Spinal cord (tissue), 10 donors: ENCODE results near the gene ANXA11. TPM values are rescaled to one million over a fixed set of nuclear protein-coding genes. Genes with fewer than 3 reads are reported as not detected.

Source experiments
- DNase-seq, 6 donors: peaks; one replicate each; pipeline versions ENCODE4 v3.0.0 to v3.0.0-alpha.2; 2013 to 2015; ENCODE audit warnings: low spot score in 6 of 6, low read depth in 4 of 6
- H3K27ac ChIP-seq: one replicate; pipeline ENCODE4 v1.5.1; 2013; ENCODE audit warnings: low read depth, low read length, control low read depth
- H3K27me3 ChIP-seq: one replicate; pipeline ENCODE4 v1.6.1; 2013; ENCODE audit warnings: low read length; ENCODE audit not compliant: control insufficient read depth, insufficient read depth
- H3K36me3 ChIP-seq: one replicate; pipeline ENCODE4 v1.6.1; 2013; ENCODE audit warnings: low read length; ENCODE audit not compliant: control insufficient read depth, insufficient read depth
- H3K4me1 ChIP-seq: one replicate; pipeline ENCODE4 v1.6.1; 2013; ENCODE audit warnings: low read length; ENCODE audit not compliant: control insufficient read depth, insufficient read depth
- H3K4me3 ChIP-seq: one replicate; pipeline ENCODE4 v1.5.1; 2013; ENCODE audit warnings: low read depth, low read length, control low read depth
- H3K9me3 ChIP-seq: one replicate; pipeline ENCODE4 v1.6.1; 2013; ENCODE audit warnings: low read length; ENCODE audit not compliant: control insufficient read depth, insufficient read depth
- WGBS: methylation state at CpG from one replicate; pipeline ENCODE4 v1.1.5; 2013; ENCODE audit warnings: missing lambda C conversion rate; ENCODE audit not compliant: insufficient coverage; 5-methylcytosine and 5-hydroxymethylcytosine counted together
- polyA plus RNA-seq, 2 donors: library from polyadenylated mRNA; unstranded; fragments of 120-200 nt; gene quantifications; one replicate each; pipeline ENCODE4 v1.2.1, GENCODE V29; 2013; ENCODE audit not compliant: insufficient read length in 2 of 2
- total RNA-seq, 2 donors: library from RNA; depleted of rRNA in 1 of 2; stranded (reverse); fragments of 120-200 nt in 1 of 2; fragments of >200 nt in 1 of 2; gene quantifications; one replicate each; pipeline versions ENCODE4 v1.2.3 to v1.2.4, GENCODE V29; 2013 to 2014
- donor health status: healthy.

The ANXA11 gene
- total and polyA plus RNA-seq, 4 donors = 19.0 to 88.8 (median 25.9) TPM

- Histone ChIP-seq H3K27me3 (no peaks in the 10 kb centered on the region), H3K4me1 (peaks cover 1% of the 10 kb centered on the region), H3K27ac (no peak overlapping the region), H3K4me3 (no peak overlapping the region), H3K36me3 (no peaks in the 10 kb centered on the region), H3K9me3 (no peaks in the 10 kb centered on the region)
- no peak for DNase-seq
- WGBS = 84% methylated on average over 6 of the region's 6 CpGs
Observed at GRCh38 chr10:80182986-80183385, 22.4 kb downstream of the ANXA11 start.

- no peak overlapping the region for H3K27ac ChIP-seq
- 79% methylated on average over 11 of the region's 12 CpGs for WGBS
- peaks cover 11% of the 10 kb centered on the region for H3K4me1 ChIP-seq
- H3K9me3 ChIP-seq = no peaks in the 10 kb centered on the region
- no peak overlapping the region for H3K4me3 ChIP-seq
- no peak for DNase-seq
- no peaks in the 10 kb centered on the region for H3K36me3 ChIP-seq
- no peaks in the 10 kb centered on the region for H3K27me3 ChIP-seq
Observed at GRCh38 chr10:80177781-80178636, 27.3 kb downstream of the ANXA11 start.

- no peaks in the 10 kb centered on the region for H3K27me3 ChIP-seq
- 74% methylated on average over 6 of the region's 6 CpGs for WGBS
- peaks cover 17% of the 10 kb centered on the region for H3K4me1 ChIP-seq
- no peaks in the 10 kb centered on the region for H3K9me3 ChIP-seq
- no peak overlapping the region for H3K27ac ChIP-seq
- DNase-seq = no peak
- H3K36me3 ChIP-seq = no peaks in the 10 kb centered on the region
- H3K4me3 ChIP-seq = no peak overlapping the region
Observed at GRCh38 chr10:80176526-80176925, 28.8 kb downstream of the ANXA11 start.

GRCh38 chr10:80174641-80175395, 30.5 kb downstream of the ANXA11 start:
- DNase-seq = no peak
- WGBS = 95% methylated on average over 12 of the region's 15 CpGs
- peaks cover 17% of the 10 kb centered on the region for H3K4me1 ChIP-seq

GRCh38 chr10:80173466-80173865, 31.9 kb downstream of the ANXA11 start:
- H3K4me1 ChIP-seq = peaks cover 17% of the 10 kb centered on the region
- no peak overlapping the region for H3K27ac ChIP-seq
- no peak overlapping the region for H3K4me3 ChIP-seq
- DNase-seq = peak in 2 of 6 donors; percentile 17 to 24
- H3K36me3 ChIP-seq = no peaks in the 10 kb centered on the region
- no peaks in the 10 kb centered on the region for H3K27me3 ChIP-seq
- 74% methylated on average over 3 of the region's 6 CpGs for WGBS
- H3K9me3 ChIP-seq = no peaks in the 10 kb centered on the region

More at GRCh38 chr10:80174641-80175395, 30.5 kb downstream of the ANXA11 start:
- Histone ChIP-seq H3K27me3 (no peaks in the 10 kb centered on the region), H3K27ac (no peak overlapping the region), H3K4me3 (no peak overlapping the region), H3K9me3 (no peaks in the 10 kb centered on the region), H3K36me3 (no peaks in the 10 kb centered on the region)

- 72% methylated on average over 5 of the region's 5 CpGs for WGBS
- H3K27ac ChIP-seq = no peak overlapping the region
- DNase-seq = no peak
Observed at GRCh38 chr10:80172896-80173295, 32.4 kb downstream of the ANXA11 start.

GRCh38 chr10:80171248-80171660, 34.1 kb downstream of the ANXA11 start:
- Histone ChIP-seq H3K27me3 (no peaks in the 10 kb centered on the region), H3K4me1 (peaks cover 21% of the 10 kb centered on the region), H3K27ac (no peak overlapping the region), H3K9me3 (no peaks in the 10 kb centered on the region), H3K4me3 (no peak overlapping the region), H3K36me3 (no peaks in the 10 kb centered on the region)
- DNase-seq = no peak
- 75% methylated on average over 7 of the region's 7 CpGs for WGBS

More at GRCh38 chr10:80172896-80173295, 32.4 kb downstream of the ANXA11 start:
- H3K4me3 ChIP-seq = no peak overlapping the region
- no peaks in the 10 kb centered on the region for H3K9me3 ChIP-seq
- no peaks in the 10 kb centered on the region for H3K27me3 ChIP-seq
- peaks cover 20% of the 10 kb centered on the region for H3K4me1 ChIP-seq
- H3K36me3 ChIP-seq = no peaks in the 10 kb centered on the region

- Histone ChIP-seq H3K4me3 (no peak overlapping the region), H3K27ac (no peak overlapping the region), H3K4me1 (peaks cover 21% of the 10 kb centered on the region), H3K36me3 (no peaks in the 10 kb centered on the region), H3K27me3 (no peaks in the 10 kb centered on the region), H3K9me3 (no peaks in the 10 kb centered on the region)
- no peak for DNase-seq
- WGBS = 89% methylated on average over 7 of the region's 10 CpGs
Observed at GRCh38 chr10:80170641-80171040, 34.7 kb downstream of the ANXA11 start.

GRCh38 chr10:80170026-80170425, 35.3 kb downstream of the ANXA11 start:
- Histone ChIP-seq H3K27ac (no peak overlapping the region), H3K9me3 (no peaks in the 10 kb centered on the region), H3K4me3 (no peak overlapping the region), H3K36me3 (no peaks in the 10 kb centered on the region), H3K4me1 (peaks cover 21% of the 10 kb centered on the region), H3K27me3 (no peaks in the 10 kb centered on the region)
- no peak for DNase-seq
- no CpG with 5 or more reads among the region's 4 CpGs for WGBS
